Activated CD4-positive, alpha-beta memory T cell treated with anti-CD3 and anti-CD28 coated beads, Interleukin-2, amount 10 ng/mL, durations not matched to agents 7 days and 5 days (primary cell): ENCODE data around the gene CFAP97D2. TPM values are rescaled to one million over a fixed set of nuclear protein-coding genes. Genes with fewer than 3 reads are reported as not detected.
A peak's percentile ranks its signal among the peaks of the same experiment; 100 is the strongest.
"Not testable (repeated sequence)": the region's sequence is repeated elsewhere in the genome, so short reads cannot be mapped to it uniquely, and the experiment has no call there.

Experiments
- CTCF ChIA-PET: fragments of 350-600 bp; sonication (Branson Sonifier 250); formaldehyde crosslinking; loops from one replicate; lab custom pipeline; 2021; ENCODE audit warnings: antibody characterized with exemption, inconsistent platforms; lab: Charles Lee
- POLR2A ChIA-PET: fragments of 350-600 bp; sonication (Branson Sonifier 250); formaldehyde crosslinking; loops from one replicate; lab custom pipeline; 2021; ENCODE audit warnings: antibody characterized with exemption; lab: Charles Lee
- DNase-seq: peaks from one replicate; pipeline ENCODE4 v3.0.0-alpha.2; 2020
- H3K27ac Mint-ChIP-seq: one replicate; pipeline ENCODE4 v1.8.0; 2021; ENCODE audit warnings: mild to moderate bottlenecking, mixed read lengths
- H3K27me3 Mint-ChIP-seq: one replicate; pipeline ENCODE4 v1.8.0; 2021; ENCODE audit warnings: mixed read lengths
- H3K36me3 Mint-ChIP-seq: one replicate; pipeline ENCODE4 v1.8.0; 2021; ENCODE audit warnings: low read depth, mixed read lengths
- H3K4me1 Mint-ChIP-seq: one replicate; pipeline ENCODE4 v1.8.0; 2021; ENCODE audit warnings: mixed read lengths
- H3K4me3 Mint-ChIP-seq: one replicate; pipeline ENCODE4 v1.8.0; 2021; ENCODE audit warnings: mild to moderate bottlenecking, mixed read lengths
- H3K9me3 Mint-ChIP-seq: one replicate; pipeline ENCODE4 v1.8.0; 2021; ENCODE audit warnings: mixed read lengths
- total RNA-seq, 2 experiments: library from RNA; stranded (reverse); gene quantifications; one replicate each; pipeline ENCODE4 v1.2.3, GENCODE V29; 2021

The CFAP97D2 gene
- not detected for total RNA-seq

- peaks cover 9% of the 10 kb centered on the region for H3K4me1 Mint-ChIP-seq
- H3K36me3 Mint-ChIP-seq, result peaks cover 7% of the 10 kb centered on the region
- ChIA-PET POLR2A (no interaction called here), CTCF (no interaction called here)
- H3K27ac Mint-ChIP-seq, result no peak within 1 kb of the TSS
- H3K4me3 Mint-ChIP-seq, result no peak within 1 kb of the TSS
- H3K27me3 Mint-ChIP-seq, result peaks cover 20% of the 10 kb centered on the region
- peaks cover 10% of the 10 kb centered on the region for H3K9me3 Mint-ChIP-seq
- no peak for DNase-seq
Observed at GRCh38 chr13:114179087-114179658, at the start of gene CFAP97D2. Gene CFAP97D2 (plus strand): TSS chr13:114179257. CDS start chr13:114179331, 74 bp downstream.

- peaks cover 8% of the 10 kb centered on the region for H3K9me3 Mint-ChIP-seq
- CTCF ChIA-PET, result interaction anchor here (1.2 to 6.7 kb wide), 4 partner anchors 11 to 18 kb away, joined by 4 to 26 read pairs (median 8); no protein-coding TSS in a partner anchor
- H3K4me1 Mint-ChIP-seq, result peaks cover 79% of the 10 kb centered on the region
- H3K27ac Mint-ChIP-seq, result peak overlapping the region; percentile 92
- H3K27me3 Mint-ChIP-seq, result peaks cover 5% of the 10 kb centered on the region
- peaks cover 63% of the 10 kb centered on the region for H3K36me3 Mint-ChIP-seq
- peak; percentile 56 for DNase-seq
- peak overlapping the region; percentile 97 for H3K4me3 Mint-ChIP-seq
- POLR2A ChIA-PET, result interaction anchor here (0.9 to 9.7 kb wide), 14 partner anchors 9 to 151 kb away, joined by 3 to 166 read pairs (median 8); partner anchors contain the start of genes CDC16 and UPF3A
Observed at GRCh38 chr13:114129649-114130062, 49.4 kb upstream of the CFAP97D2 start.

DNA sequence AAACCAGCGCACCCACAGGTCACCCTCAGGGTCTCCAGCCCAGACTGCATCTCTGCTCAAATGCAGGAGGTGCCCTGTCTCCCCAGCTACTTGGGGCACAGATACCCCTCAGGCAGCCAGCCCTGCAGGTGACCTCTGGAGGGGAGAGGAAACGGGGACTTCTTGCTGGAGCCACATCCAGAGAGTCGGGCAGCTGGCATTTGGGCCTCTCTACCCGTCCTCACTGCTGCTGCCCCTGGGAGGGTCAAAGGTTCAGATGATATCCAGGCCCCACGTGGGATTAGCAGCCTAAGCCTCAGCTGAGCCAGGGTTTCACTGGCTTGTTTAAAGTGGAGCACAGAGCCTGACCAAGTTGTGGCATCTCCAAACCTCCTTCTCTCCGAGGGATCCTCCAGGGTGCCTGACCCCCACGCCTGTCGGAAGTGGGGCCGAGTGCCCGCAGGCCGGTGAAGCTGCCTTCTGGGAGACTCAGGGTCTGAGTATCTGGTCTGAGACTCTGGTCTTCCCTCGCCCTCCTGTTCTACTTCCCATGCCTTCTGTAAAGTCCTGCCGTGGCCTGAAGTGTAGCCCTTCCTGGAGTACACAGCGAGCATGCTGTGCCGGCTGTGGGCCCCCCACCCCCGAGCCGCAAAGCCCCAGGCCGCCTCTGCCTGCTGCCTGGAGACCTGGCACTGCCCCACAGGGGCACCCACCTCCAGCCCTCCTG lies 48.8 kb upstream of the CFAP97D2 start:
- H3K4me3 Mint-ChIP-seq, result peak overlapping the region; percentile 97
- H3K27me3 Mint-ChIP-seq, result peaks cover 5% of the 10 kb centered on the region
- H3K9me3 Mint-ChIP-seq, result peaks cover 8% of the 10 kb centered on the region
- ChIA-PET CTCF (interaction anchor here (0.7 to 6.7 kb wide), 9 partner anchors 10 to 98 kb away, joined by 3 to 26 read pairs (median 5); no protein-coding TSS in a partner anchor), POLR2A (interaction anchor here (1.0 to 9.7 kb wide), 19 partner anchors 8 to 151 kb away, joined by 3 to 166 read pairs (median 6); partner anchors contain the start of genes CDC16 and UPF3A)
- no peak for DNase-seq
- H3K27ac Mint-ChIP-seq, result peak overlapping the region; percentile 92
- H3K36me3 Mint-ChIP-seq, result peaks cover 57% of the 10 kb centered on the region
- peaks cover 77% of the 10 kb centered on the region for H3K4me1 Mint-ChIP-seq

DNA sequence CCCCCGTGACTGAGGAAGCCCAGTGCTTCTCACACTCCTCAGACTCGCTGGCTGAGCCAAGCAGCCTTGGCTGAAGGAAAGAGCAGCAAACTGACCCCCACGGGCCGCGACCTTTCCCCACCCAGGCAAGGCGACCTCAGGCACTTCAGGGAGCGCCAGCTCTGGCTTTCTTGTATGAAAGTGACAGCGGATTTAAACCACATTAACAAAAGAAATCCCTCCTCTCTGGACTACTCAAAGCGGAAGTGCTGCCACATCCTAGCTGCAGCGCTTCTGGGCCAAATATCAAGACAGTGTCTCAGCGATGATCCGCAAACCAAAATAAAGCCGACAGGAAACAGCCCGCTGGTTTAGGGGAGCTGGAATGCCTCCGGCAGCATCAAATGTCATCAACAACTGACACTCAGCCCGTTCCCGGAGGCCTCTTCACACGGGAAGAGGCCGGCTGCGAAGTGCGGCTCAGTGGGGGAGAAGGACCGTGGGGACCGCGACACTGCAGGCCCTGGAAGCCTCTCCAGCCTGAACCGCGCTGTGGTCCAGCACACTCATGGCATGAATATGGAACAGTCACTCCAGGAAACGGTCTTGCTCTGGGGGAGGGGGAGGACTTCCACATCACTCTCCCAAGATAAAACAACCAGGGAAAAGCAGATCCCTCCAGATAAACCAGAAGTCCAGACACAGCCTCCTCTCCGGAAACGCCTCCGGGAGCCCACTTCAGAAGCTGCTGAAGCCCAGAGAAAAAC lies 48.0 kb upstream of the CFAP97D2 start:
- peaks cover 8% of the 10 kb centered on the region for H3K9me3 Mint-ChIP-seq
- peaks cover 56% of the 10 kb centered on the region for H3K36me3 Mint-ChIP-seq
- peak; percentile 83 for DNase-seq
- H3K4me3 Mint-ChIP-seq, result peak overlapping the region; percentile 97
- H3K4me1 Mint-ChIP-seq, result peaks cover 73% of the 10 kb centered on the region
- ChIA-PET POLR2A (interaction anchor here (0.7 to 9.7 kb wide), 22 partner anchors 9 to 184 kb away, joined by 3 to 166 read pairs (median 5); partner anchors contain the start of gene UPF3A), CTCF (interaction anchor here (0.7 to 6.7 kb wide), 9 partner anchors 9 to 97 kb away, joined by 3 to 26 read pairs (median 5); no protein-coding TSS in a partner anchor)
- peaks cover 5% of the 10 kb centered on the region for H3K27me3 Mint-ChIP-seq
- peak overlapping the region; percentile 92 for H3K27ac Mint-ChIP-seq

- Mint-ChIP-seq H3K4me3 (peak overlapping the region; percentile 97), H3K27ac (peak overlapping the region; percentile 92), H3K4me1 (peaks cover 65% of the 10 kb centered on the region), H3K36me3 (peaks cover 48% of the 10 kb centered on the region), H3K27me3 (peaks cover 8% of the 10 kb centered on the region), H3K9me3 (peaks cover 7% of the 10 kb centered on the region)
- POLR2A ChIA-PET, result interaction anchor here (0.7 to 9.7 kb wide), 22 partner anchors 9 to 183 kb away, joined by 3 to 166 read pairs (median 5); partner anchors contain the start of gene UPF3A
- CTCF ChIA-PET, result interaction anchor here (0.7 to 6.7 kb wide), 7 partner anchors 8 to 30 kb away, joined by 3 to 26 read pairs (median 7); no protein-coding TSS in a partner anchor
- peak; percentile 33 for DNase-seq
Observed at GRCh38 chr13:114131583-114132418, 47.3 kb upstream of the CFAP97D2 start.

GRCh38 chr13:114132419-114133121 lies 46.5 kb upstream of the CFAP97D2 start, which contains the start of gene RASA3:
Gene RASA3 (minus strand): TSS chr13:114132623. CDS start chr13:114132489, 134 bp downstream.
- peaks cover 60% of the 10 kb centered on the region for H3K4me1 Mint-ChIP-seq
- H3K9me3 Mint-ChIP-seq, result no peaks in the 10 kb centered on the region
- H3K4me3 Mint-ChIP-seq, result peak within 1 kb of the TSS; percentile 97
- peak; percentile 67 for DNase-seq
- ChIA-PET CTCF (no interaction called here), POLR2A (interaction anchor here (0.6 to 9.7 kb wide), 7 partner anchors 8 to 147 kb away, joined by 3 to 166 read pairs (median 5); no protein-coding TSS in a partner anchor)
- peaks cover 10% of the 10 kb centered on the region for H3K27me3 Mint-ChIP-seq
- peaks cover 40% of the 10 kb centered on the region for H3K36me3 Mint-ChIP-seq
- H3K27ac Mint-ChIP-seq, result peak within 1 kb of the TSS; percentile 92

- DNase-seq, CTCF ChIA-PET: not testable (repeated sequence)
Observed at GRCh38 chr13:114133126-114133525, 45.9 kb upstream of the CFAP97D2 start.

GRCh38 chr13:114133552-114133951 lies 45.5 kb upstream of the CFAP97D2 start:
- peaks cover 10% of the 10 kb centered on the region for H3K27me3 Mint-ChIP-seq
- CTCF ChIA-PET, DNase-seq, H3K9me3 Mint-ChIP-seq: not testable (repeated sequence)
- H3K4me1 Mint-ChIP-seq, result peaks cover 55% of the 10 kb centered on the region
- POLR2A ChIA-PET, result interaction anchor here (1.4 kb wide), 1 partner anchor 9 kb away, joined by 5 read pairs; no protein-coding TSS in a partner anchor
- peaks cover 33% of the 10 kb centered on the region for H3K36me3 Mint-ChIP-seq
- peak overlapping the region; percentile 76 for H3K4me3 Mint-ChIP-seq
- H3K27ac Mint-ChIP-seq, result peak overlapping the region; percentile 59

More at GRCh38 chr13:114133126-114133525, 45.9 kb upstream of the CFAP97D2 start:
- not testable (repeated sequence) for H3K4me3 Mint-ChIP-seq, H3K9me3 Mint-ChIP-seq, H3K27ac Mint-ChIP-seq
- Mint-ChIP-seq H3K27me3 (peaks cover 10% of the 10 kb centered on the region), H3K36me3 (peaks cover 37% of the 10 kb centered on the region), H3K4me1 (peaks cover 59% of the 10 kb centered on the region)
- POLR2A ChIA-PET, result interaction anchor here (0.6 to 9.7 kb wide), 5 partner anchors 7 to 146 kb away, joined by 3 to 166 read pairs (median 81); no protein-coding TSS in a partner anchor

- Mint-ChIP-seq H3K27me3 (peaks cover 10% of the 10 kb centered on the region), H3K4me3 (peak overlapping the region; percentile 76), H3K4me1 (peaks cover 48% of the 10 kb centered on the region), H3K9me3 (peaks cover 2% of the 10 kb centered on the region), H3K27ac (peak overlapping the region; percentile 59), H3K36me3 (peaks cover 27% of the 10 kb centered on the region)
- peak; percentile 45 for DNase-seq
- ChIA-PET CTCF (interaction anchor here (1.0 kb wide), 1 partner anchor 28 kb away, joined by 3 read pairs; no protein-coding TSS in a partner anchor), POLR2A (interaction anchor here (1.0 to 1.7 kb wide), 4 partner anchors 8 to 47 kb away, joined by 3 to 6 read pairs (median 4); no protein-coding TSS in a partner anchor)
Observed at GRCh38 chr13:114134111-114134943, 44.7 kb upstream of the CFAP97D2 start.

GRCh38 chr13:114134944-114135610 lies 44.0 kb upstream of the CFAP97D2 start:
- Mint-ChIP-seq H3K4me1 (peaks cover 41% of the 10 kb centered on the region), H3K27ac (peak overlapping the region; percentile 59)
- POLR2A ChIA-PET, result interaction anchor here (0.7 to 1.7 kb wide), 8 partner anchors 8 to 90 kb away, joined by 3 to 6 read pairs (median 3); no protein-coding TSS in a partner anchor

More at GRCh38 chr13:114134944-114135610, 44.0 kb upstream of the CFAP97D2 start:
- Mint-ChIP-seq H3K36me3 (peaks cover 21% of the 10 kb centered on the region), H3K9me3 (peaks cover 2% of the 10 kb centered on the region), H3K4me3 (no peak overlapping the region), H3K27me3 (peaks cover 10% of the 10 kb centered on the region)
- no peak for DNase-seq
- CTCF ChIA-PET, result interaction anchor here (1.0 to 1.4 kb wide), 2 partner anchors 11 to 27 kb away, joined by 3 read pairs; no protein-coding TSS in a partner anchor
